HG02973 (cell line): Measurements from ENCODE around the gene COMMD1.
A peak's percentile ranks its signal among the peaks of the same experiment; 100 is the strongest.
"Not testable (repeated sequence)": the region's sequence is repeated elsewhere in the genome, so short reads cannot be mapped to it uniquely, and the experiment has no call there.

ENCODE experiments used
- ATAC-seq: cut with Tn5 transposase; IDR thresholded peaks from one replicate; pipeline ENCODE4 v1.9.1; 2021; ENCODE audit warnings: moderate library complexity; ENCODE audit not compliant: unreplicated experiment

COMMD1 gene

DNA sequence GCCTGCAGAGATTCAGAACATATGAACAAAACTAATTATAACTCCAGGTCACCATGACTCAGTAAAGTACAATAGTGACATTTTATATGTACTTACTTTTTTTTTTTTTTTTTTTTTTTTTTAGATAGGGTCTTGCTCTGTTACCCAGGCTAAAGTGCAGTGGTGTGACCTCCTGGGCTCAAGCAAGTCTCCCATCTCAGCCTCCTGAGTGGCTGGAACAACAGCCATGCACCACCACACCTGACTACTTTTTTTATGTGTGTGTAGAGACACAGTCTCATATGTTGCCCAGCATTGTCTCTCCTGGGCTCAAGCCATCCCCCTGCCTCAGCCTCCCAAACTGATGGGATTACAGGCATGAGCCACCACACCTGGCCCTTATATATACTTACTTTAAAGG lies 159.8 kb downstream of the COMMD1 start:
- ATAC-seq = no peak

DNA sequence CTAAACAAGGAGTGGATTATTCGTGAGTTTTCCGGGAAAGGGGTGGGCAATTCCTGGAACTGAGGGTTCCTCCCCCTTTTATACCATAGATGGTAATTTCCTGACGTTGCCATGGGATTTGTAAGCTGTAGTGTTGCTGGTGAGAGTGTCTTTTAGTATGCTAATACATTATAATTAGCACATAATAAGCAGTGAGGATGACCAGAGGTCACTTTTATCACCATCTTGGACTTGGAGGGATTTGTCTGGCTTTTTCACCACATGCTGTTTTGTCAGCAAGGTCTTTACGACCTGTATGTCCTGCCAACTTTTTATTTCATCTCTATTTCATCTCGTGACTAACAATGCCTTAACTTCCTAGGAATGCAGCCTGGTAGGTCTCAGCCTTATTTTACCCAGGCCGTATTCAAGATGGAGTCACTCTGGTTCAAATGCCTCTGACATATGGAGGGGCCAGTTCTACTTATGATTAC lies 165.7 kb downstream of the COMMD1 start:
- no peak for ATAC-seq

DNA sequence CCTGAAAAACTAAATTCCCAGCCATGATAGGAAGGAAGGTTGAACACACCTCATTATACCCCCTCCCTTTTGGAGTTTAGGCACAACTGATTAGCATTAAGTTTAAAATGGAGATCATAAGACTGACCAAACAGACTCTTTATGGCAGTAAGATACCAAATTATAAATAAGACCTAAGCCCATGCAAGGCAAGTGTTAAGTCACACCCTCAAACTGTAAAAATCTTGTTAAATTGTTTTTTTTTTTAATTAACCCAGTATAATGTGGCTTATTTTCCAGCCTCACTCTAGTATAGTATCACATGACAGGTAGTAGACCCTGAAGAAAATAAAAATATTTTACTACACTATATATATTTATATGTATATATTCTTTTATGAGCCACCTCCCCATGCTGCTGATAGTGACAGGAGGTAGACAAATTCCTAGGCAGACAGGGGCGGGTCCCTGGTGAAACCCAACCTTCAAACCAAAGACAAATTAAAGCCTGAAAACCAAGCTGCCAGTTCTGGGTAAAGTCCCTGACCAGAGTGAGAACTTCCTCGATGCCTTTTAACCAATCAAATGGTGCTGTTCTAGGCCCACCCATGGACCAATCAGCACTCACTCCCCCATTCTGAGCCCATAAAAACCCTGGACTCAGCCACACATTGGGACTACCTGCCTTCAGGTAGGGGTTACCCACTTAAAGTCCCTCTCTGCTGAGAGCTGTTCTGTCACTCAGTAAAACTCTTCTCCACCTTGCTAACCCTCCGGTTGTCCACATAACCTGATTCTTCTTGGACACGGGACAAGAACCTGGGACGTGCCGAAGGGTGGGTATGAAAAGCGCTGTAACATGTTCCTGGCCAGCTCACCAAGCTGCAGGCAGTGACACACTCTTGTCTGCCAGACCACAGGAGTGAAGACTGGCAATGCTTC lies 166.5 kb downstream of the COMMD1 start:
- ATAC-seq = no peak

DNA sequence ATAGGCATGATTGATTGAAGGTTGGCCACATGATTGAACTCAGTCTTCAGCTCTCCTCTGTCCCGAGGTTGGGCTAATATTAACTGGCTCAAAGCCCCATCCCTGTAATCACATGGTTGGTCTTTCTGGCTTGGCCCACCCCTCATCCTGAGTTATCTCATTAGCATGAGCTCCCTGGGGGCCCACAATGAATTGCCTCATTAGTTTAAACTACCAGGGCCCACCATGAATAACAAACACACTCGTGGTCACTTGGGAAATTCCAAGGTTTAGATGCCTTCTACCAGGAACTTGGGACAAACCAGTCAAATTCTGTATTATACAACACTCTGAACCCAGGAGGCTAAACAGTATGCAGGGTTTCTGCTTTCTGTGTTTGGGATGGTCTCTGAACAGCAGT lies 168.8 kb downstream of the COMMD1 start:
- ATAC-seq = no peak

DNA sequence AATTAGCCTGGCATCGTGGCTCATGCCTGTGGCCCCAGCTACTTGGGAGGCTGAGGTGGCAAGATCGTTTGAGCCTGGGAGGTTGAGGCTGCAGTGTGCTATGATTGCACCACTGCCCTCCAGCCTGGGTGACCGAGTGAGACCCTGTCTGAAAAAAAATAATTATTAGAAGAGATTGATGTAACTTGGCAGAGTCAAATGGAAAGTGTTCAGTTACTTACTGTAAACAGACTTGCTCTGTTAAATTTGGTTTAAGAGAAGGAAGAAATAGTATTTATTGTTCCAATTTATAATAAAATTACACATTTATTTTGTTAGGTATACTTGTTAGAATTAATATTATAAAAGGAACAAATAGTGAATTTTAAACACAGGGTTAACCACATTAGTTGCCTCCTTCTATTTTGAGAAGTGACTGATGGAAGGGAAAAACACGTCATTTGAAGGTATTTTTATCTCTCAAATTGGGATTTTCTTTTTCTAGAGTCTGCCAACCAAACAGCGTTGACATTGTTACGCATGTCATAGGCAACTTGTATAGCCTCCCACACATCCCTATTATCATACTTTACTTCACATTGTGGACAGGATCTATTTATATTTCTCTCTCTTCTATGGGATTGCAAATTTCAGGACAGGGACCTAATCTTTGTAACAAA lies 171.6 kb downstream of the COMMD1 start:
- no peak for ATAC-seq

DNA sequence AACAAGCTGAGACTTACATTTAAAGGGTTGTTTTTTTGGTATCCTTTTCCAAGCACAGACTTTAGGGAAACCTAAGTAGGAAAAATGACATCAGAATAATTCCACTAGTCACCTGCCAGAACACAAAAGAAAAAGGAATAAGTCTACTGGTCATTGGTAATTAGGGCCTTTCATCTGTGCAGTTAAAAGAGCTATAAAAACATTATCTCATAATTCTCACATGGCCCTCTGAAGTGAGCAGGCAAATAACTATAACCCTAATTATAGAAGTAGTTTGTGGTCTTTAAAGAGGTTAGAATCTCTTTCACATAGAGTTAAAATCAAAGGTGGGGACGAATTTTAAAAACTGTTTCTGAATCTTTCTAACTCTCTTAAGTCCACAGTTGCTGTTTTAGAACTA lies 179.3 kb downstream of the COMMD1 start:
- ATAC-seq = no peak

DNA sequence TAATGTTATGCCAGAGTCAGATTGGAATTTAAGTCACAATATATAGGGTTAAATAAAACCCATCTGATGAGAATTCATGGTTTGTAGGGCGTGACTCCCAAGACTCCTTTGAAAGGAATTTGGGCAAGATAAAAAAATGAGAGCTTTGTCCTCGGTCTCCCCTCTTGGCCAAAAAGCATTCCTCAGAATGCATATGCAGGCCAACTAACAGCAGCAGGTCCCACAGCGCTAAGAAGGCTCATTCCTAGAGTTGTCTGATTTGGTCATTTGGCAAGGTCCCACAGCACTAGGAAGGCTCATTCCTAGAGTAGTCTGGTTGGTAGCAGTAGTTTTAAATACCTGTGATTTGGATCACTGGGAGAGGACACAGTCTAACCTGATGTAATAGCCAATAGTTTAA lies 184.2 kb downstream of the COMMD1 start:
- ATAC-seq = no peak

DNA sequence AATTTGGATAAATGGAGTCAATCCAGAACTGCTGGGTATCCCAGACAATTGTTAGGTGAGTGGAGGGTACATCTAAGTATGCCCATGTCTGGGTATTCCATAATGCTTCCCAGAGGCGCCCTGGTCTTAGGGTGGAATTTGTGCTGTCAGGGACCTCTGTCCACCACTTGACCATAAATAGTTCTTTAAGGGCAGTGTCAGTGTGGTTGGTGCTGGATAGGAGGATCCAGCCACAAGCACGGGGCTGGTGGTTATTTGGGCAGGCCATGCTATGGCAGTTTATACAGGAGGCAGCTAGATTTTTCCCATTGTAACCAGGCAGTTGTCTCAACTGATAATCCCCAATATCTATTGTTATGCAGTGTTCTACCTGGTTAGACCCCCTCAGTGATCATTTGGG lies 186.0 kb downstream of the COMMD1 start:
- no peak for ATAC-seq

DNA sequence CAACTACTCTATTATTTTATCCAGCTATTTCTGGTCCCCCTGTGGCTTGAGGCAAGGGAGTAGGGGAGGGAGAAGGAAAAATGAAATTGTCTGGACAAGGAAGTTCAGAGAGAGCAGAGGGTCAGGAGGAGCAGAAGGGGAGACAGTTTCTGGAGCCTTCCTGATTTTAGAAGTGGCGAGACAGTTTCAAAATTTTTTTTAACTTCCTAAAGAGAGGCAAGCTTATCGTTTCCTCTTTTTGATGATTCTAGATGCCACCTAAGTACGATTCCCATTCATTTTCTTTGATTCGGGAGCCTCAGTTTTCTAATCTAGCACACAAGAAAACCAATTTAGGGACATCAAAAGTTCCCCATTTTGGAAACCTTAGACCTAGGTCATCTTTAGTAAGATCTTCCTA lies 193.6 kb downstream of the COMMD1 start:
- no peak for ATAC-seq

DNA sequence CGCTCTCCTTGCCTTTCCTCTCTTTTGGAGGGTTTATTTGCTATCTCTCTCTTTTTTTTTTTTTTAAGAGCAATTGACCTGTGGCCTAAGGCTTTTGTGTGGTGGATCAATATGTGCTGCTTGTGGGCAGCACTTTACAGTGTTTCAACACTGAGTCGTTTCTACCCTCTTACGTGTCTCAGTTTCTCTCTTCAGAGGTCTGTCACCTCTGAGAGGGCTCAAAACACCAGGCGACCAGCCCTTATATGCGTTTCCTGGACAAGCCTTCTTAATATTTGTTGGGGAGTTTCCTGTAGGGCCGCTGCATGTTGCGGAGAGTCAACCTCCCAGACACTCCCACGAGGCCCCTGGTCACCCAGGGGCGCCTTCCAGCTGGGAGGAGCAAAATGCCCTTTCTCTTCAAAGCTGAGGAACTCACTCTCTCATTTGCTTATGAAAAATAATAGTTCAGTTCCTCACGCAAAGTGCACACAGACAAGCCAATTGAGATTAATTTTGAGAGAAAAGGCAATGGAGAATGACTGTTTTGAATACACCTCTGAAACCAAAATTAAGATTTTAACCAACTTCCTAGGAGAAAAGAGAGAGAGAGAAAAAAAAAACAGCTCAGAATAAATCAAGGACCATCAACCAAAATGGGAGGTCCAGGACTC lies 194.2 kb downstream of the COMMD1 start:
- ATAC-seq = peak; percentile 79

DNA sequence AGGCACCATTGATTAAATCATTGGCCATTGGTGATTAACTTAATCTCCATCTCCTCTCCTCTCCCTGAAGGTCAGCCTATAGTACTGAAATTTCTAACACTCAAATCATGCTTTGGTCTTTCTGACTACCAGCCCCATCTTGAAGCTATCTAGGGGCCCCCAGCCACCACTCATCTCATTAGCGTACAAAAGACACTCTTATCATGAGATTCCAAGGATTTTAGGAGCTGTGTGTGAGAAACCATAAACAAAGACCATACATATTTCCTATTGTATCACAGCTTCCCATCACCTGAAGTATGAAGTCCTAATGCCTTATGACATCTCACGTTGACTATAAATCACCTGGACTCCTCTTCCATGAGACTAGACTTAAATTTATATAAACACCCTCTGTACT lies 196.4 kb downstream of the COMMD1 start:
- no peak for ATAC-seq

DNA sequence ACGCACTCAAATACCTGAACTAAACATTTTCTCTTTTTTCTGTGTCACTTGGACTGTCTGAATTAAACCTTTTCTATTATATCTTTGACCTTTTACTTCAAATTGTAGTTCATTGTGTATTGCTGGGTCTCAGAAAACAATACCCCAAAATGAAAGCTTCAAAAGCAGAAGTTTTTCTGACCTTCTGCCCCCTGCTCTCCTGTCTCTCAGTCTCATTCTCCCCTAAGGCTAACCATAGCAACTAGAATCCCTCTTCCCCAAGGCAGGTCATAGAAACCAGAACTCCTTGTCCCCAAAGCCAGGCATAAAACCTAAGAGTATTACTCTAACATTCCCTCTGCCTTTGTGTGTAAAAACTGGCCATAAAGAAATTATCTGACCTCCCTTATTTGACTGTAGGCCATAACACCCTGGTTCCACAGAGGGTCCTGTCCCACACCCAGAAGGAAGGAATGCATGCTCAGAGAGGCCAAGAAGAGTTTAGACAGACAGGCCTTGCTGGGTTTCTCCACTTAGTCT lies 197.0 kb downstream of the COMMD1 start:
- no peak for ATAC-seq

DNA sequence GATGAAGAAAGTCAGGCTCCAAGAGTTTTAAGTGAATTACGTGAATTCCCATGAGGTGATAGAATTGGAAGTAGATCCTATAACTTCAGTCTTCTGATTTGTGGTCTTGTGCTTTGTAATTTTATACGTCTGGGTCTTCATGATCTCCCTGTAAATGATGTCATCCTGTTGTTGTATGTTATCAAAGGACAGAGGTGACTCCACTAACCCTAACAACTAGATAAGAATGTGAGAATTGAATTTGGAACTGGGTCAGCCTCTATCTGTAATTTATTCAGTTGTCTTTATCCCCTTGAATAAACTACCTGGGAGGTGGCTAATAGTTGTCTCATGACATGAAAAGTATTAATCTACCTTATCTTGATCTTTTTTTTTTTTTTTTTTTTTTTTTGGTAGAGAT lies 204.1 kb downstream of the COMMD1 start:
- no peak for ATAC-seq

DNA sequence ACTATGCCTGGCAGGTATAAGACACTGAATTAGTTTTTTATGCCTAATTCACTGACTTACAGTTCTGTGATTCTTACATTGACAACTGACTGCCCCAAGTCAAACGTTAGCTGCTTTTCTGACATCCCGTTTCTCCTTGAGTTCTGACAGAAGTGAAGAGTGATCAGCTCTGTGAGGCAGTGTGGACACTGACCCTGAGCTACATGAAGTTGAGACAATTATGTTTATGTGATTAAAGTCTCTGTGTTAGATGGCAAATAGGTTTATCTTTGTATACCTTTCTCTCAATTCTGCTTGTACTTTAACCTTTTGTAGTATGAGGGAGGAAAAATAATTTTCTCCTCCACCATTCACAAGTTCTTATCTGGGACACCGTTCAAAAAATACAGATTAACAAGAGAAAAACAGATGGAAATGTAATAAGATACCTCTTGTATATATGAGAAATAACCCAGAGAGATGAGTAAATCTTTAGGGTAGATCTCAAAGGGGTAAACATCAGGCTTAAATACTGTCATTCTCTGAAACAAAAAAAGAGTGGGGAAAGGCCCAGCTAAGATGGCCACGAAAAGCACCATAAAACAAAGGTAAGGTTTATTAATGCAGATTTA lies 205.0 kb downstream of the COMMD1 start:
- ATAC-seq = no peak

DNA sequence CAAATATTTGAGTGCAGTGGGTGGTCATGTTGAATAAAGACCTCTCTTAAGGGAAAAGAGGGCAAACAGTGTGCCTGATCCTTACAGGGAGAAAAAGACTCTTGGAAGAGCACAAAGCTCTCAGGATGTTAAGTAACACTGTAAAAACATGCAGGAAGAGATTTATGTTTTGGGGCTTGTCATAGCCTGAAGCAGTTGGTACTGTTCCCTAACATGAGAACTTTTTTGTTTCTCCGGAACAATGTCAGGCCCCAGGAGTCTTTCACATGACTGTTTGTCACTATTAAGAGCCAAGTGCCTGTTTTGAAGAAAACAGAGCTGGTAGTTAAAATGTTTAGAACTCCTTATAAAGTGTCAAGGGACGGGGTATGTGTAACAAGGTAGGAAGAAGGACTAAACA lies 206.7 kb downstream of the COMMD1 start:
- ATAC-seq = no peak

DNA sequence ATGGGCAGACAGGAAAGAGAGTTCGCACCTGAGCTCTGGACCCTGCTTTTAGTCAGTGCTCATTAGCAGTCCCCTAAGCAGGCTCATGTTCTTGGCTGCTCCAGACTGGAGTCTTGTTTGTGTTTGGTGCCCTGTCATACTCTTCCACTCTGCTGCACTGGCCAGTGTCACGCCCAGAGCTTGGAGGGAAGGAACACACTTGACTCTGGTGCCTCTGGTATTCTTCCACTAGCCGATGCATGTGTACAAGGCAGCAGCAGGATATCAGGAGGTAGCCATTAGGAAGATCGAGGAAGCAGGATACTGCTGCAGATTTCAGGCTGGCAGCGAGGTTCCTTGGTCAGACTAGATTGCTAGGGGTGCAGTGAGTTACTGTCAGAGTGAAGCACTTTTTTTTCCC lies 209.1 kb downstream of the COMMD1 start:
- ATAC-seq = no peak

DNA sequence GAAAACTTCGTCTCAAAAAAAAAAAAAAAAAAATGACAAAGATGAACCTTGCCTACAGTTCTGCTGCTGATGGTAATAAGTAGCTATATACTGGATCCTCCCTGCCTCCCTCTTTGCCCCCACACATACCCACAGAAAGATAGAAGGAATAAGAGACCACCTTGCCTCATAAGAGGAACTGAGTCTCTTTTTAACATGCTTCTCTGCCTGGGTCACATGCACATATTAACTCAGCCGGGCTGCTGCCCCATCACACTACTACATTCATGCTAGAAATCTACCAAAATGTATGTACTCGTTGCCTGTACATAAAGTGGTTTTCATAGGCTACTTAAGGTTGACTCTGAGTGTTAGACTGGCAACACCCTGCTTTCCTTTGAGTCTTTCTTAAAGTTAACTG lies 211.5 kb downstream of the COMMD1 start:
- ATAC-seq = no peak

DNA sequence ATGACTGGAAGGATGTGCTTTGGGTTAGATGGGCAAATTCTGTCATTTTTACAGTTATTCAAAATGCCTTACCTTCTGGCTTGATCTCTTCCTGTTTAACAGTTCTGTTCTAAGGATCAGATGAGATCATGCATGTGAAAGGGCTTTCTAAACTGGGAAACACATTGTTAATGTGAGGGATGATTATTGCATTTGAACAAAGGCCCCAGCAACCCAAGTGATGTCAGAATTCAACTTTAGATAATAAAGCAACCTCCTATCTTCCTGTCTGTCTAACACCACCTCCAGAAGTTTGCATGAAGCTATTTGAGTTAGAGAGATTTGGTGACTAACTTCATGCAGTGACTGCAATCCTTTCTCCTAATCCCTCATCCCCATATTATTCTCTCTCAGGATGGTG lies 212.7 kb downstream of the COMMD1 start:
- no peak for ATAC-seq

DNA sequence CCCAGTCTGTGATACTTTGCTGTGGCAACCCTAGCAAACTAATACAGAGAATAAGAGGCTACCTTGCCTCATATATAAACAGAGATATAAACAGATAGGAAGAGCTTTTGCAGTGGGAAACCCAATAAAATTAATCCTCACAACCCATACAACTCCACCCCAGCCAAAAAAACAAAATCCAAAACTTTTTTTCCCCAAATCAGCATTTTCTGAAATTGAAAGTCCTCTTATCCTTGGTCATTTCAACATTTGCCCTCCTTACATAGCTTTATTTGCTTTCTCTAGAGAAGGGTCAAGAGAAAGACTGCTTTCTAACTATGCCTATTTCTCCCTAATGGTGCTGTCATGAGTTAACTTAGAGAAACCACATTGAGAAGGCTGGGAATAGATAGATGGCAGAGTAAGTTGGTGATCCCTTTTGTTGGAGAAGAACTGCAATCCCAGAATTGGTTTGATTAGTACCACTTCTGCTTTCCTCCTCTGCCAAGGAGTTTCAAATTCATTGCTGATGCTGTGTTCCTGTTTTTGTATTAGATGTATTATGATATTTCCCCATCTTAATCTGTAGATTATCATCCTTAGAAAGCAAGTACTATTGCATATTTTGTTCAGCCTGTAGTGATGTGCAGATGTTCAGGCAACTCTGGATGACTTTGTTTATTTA lies 214.0 kb downstream of the COMMD1 start:
- no peak for ATAC-seq

DNA sequence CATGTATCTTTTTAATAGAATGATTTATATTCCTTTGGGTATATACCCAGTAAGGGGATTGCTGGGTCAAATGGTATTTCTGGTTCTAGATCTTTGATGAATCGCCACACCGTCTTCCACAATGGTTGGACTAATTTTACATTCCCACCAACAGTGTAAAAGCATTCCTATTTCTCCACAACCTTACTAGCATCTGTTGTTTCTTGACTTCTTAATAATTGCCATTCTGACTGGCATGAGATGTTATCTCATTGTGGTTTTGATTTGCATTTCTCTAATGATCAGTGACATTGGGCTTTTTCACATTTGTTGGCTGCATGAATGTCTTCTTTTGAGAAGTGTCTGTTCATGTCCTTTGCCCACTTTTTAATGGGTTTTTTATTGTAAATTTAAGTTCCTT lies 220.8 kb downstream of the COMMD1 start:
- ATAC-seq = not testable (repeated sequence)
